Epithelial cell of proximal tubule (primary cell): ENCODE measurements around the gene ZNF93. TPM values are rescaled to one million over a fixed set of nuclear protein-coding genes. Genes with fewer than 3 reads are reported as not detected.
"Not testable (repeated sequence)": the region's sequence is repeated elsewhere in the genome, so short reads cannot be mapped to it uniquely, and the experiment has no call there.

Experiments used
- DNase-seq: peaks from one replicate; pipeline ENCODE4 v3.0.0-alpha.2; 2011; ENCODE audit warnings: low read depth
- H3K4me3 ChIP-seq: 2 replicates; pipeline ENCODE4 v1.5.1; 2011; ENCODE audit warnings: low read depth, mild to moderate bottlenecking, low read length
- total RNA-seq: library from RNA; depleted of rRNA; stranded (reverse); fragments of >200 nt; gene quantifications from 2 replicates; pipeline ENCODE4 v1.2.3, GENCODE V29; 2015
- TF ChIP-seq, protein P1 (sequence below): conservative IDR thresholded peaks from 2 replicates; pipeline ENCODE4 v1.5.1; 2012; ENCODE audit warnings: low read depth, mild to moderate bottlenecking, low read length

ZNF93 gene
- 10.7 and 14.4 TPM in 2 replicates for total RNA-seq

GRCh38 chr19:19900729-19901444 is at the start of gene ZNF93:
TSS of gene ZNF93 (plus strand) at chr19:19900946. CDS start at chr19:19901089, 143 bp downstream.
- DNase-seq, result peak; percentile 82
- peak within 1 kb of the TSS; percentile 78 for H3K4me3 ChIP-seq
- TF ChIP-seq, protein P1, sequence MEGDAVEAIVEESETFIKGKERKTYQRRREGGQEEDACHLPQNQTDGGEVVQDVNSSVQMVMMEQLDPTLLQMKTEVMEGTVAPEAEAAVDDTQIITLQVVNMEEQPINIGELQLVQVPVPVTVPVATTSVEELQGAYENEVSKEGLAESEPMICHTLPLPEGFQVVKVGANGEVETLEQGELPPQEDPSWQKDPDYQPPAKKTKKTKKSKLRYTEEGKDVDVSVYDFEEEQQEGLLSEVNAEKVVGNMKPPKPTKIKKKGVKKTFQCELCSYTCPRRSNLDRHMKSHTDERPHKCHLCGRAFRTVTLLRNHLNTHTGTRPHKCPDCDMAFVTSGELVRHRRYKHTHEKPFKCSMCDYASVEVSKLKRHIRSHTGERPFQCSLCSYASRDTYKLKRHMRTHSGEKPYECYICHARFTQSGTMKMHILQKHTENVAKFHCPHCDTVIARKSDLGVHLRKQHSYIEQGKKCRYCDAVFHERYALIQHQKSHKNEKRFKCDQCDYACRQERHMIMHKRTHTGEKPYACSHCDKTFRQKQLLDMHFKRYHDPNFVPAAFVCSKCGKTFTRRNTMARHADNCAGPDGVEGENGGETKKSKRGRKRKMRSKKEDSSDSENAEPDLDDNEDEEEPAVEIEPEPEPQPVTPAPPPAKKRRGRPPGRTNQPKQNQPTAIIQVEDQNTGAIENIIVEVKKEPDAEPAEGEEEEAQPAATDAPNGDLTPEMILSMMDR, result no peak

DNA sequence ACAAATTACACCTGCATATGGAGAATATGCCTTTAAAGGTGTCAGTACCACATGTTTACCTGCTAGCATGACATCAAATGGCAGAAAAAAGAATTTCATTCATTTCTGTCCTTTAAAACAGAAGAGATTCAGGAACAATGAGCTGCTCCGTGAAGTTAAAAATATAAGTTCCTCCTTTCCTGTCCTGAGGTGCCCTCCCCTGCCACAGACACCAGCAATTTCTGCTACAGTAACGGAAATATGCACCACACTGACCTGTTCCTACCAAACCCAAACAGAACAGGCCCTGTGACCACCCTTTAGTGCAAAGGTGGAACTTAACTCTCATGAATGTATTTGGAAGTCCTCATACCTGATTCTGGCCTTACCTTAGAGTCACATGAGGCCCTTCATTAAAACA is 49.0 kb upstream of the ZNF93 start:
- not testable (repeated sequence) for DNase-seq, H3K4me3 ChIP-seq

- no peak for DNase-seq
- TF ChIP-seq, protein P1, result no peak
- no peak overlapping the region for H3K4me3 ChIP-seq
Observed at GRCh38 chr19:19858751-19859150, 42.0 kb upstream of the ZNF93 start.

GRCh38 chr19:19860756-19861390 is 39.9 kb upstream of the ZNF93 start:
- no peak for DNase-seq

GRCh38 chr19:19865750-19866610 is 34.8 kb upstream of the ZNF93 start, which contains the start of gene ZNF253:
TSS of gene ZNF253 (plus strand) at chr19:19865882. CDS start at chr19:19865997, 115 bp downstream.
- H3K4me3 ChIP-seq, result peak within 1 kb of the TSS; percentile 67
- peak; percentile 74 for DNase-seq
- TF ChIP-seq, protein P1, result no peak

More at GRCh38 chr19:19860756-19861390, 39.9 kb upstream of the ZNF93 start:
- no peak overlapping the region for H3K4me3 ChIP-seq
- TF ChIP-seq, protein P1, result no peak

GRCh38 chr19:19866611-19867248 is 34.0 kb upstream of the ZNF93 start:
- H3K4me3 ChIP-seq, result peak overlapping the region; percentile 67
- no peak for DNase-seq
- TF ChIP-seq, protein P1, result no peak

DNA sequence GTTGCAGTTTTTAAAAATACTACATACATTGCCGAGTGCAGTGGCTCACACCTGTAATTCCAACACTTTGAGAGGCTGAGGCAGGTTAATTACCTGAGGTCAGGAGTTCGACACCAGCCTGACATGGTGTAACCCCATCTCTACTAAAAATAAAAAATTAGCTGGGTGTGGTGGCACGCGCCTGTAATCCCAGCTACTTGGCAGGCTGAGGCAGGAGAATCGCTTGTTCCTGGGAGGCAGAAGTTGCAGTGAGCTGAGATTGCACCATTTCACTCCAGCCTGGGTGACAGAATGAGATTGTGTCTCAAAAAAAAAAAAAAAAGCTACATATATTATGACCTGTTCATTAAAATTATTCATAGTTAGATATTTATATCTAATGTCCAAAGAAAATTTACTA is 30.7 kb upstream of the ZNF93 start:
- not testable (repeated sequence) for H3K4me3 ChIP-seq, DNase-seq
